Measurements from ENCODE around the gene ZNF254. TPM values are rescaled to one million over a fixed set of nuclear protein-coding genes. Genes with fewer than 3 reads are reported as not detected.
"Not testable (repeated sequence)": the region's sequence is repeated elsewhere in the genome, so short reads cannot be mapped to it uniquely, and the experiment has no call there.

ZNF254 gene
- total RNA-seq, 2 donors from 2014 or later = 10.5 to 13.4 TPM

GRCh38 chr19:24081056-24081455 lies 5.9 kb upstream of the ZNF254 start:
- DNase-seq (ENCODE audit: low spot score) (no peak), ATAC-seq (no peak)
- Mint-ChIP-seq H3K4me3 (no peak overlapping the region), H3K27ac (no peak overlapping the region), H3K4me1 (ENCODE audit: low read depth in 2 of 2) (peaks cover 0 to 8% of the 10 kb centered on the region in 2 donors), H3K36me3 (peaks cover 5% of the 10 kb centered on the region), H3K9me3 (no peaks in the 10 kb centered on the region), H3K27me3 (no peaks in the 10 kb centered on the region)

GRCh38 chr19:24098359-24098758 lies 11.4 kb downstream of the ZNF254 start:
- H3K4me3 Mint-ChIP-seq = no peak overlapping the region
- H3K27ac Mint-ChIP-seq = no peak overlapping the region
- peaks cover 23 to 29% of the 10 kb centered on the region in 2 donors for H3K4me1 Mint-ChIP-seq (ENCODE audit: low read depth in 2 of 2)
- no peaks in the 10 kb centered on the region for H3K27me3 Mint-ChIP-seq
- H3K36me3 Mint-ChIP-seq = peaks cover 24% of the 10 kb centered on the region
- DNase-seq (ENCODE audit: low spot score) (no peak), ATAC-seq (no peak)
- H3K9me3 Mint-ChIP-seq = no peaks in the 10 kb centered on the region

- DNase-seq (ENCODE audit: low spot score) = no peak
- H3K4me1 Mint-ChIP-seq (ENCODE audit: low read depth in 2 of 2) = peaks cover 16 to 25% of the 10 kb centered on the region in 2 donors
These were observed 12.8 kb downstream of the ZNF254 start for GRCh38 chr19:24099829-24100228.

GRCh38 chr19:24100597-24100996 lies 13.6 kb downstream of the ZNF254 start:
- not testable (repeated sequence) for H3K27ac Mint-ChIP-seq; H3K4me3 Mint-ChIP-seq; ATAC-seq; H3K9me3 Mint-ChIP-seq; DNase-seq (ENCODE audit: low spot score); H3K27me3 Mint-ChIP-seq
- peaks cover 23% of the 10 kb centered on the region for H3K36me3 Mint-ChIP-seq
- H3K4me1 Mint-ChIP-seq (ENCODE audit: low read depth in 2 of 2) = peaks cover 10 to 19% of the 10 kb centered on the region in 2 donors

More at GRCh38 chr19:24099829-24100228, 12.8 kb downstream of the ZNF254 start:
- Mint-ChIP-seq H3K36me3 (peaks cover 28% of the 10 kb centered on the region), H3K9me3 (no peaks in the 10 kb centered on the region), H3K27me3 (no peaks in the 10 kb centered on the region), H3K27ac (no peak overlapping the region), H3K4me3 (no peak overlapping the region)
- no peak for ATAC-seq

GRCh38 chr19:24101459-24102115 lies 14.6 kb downstream of the ZNF254 start:
- ATAC-seq (no peak), DNase-seq (ENCODE audit: low spot score) (no peak)
- Mint-ChIP-seq H3K27ac (no peak overlapping the region), H3K27me3 (no peaks in the 10 kb centered on the region), H3K9me3 (no peaks in the 10 kb centered on the region), H3K36me3 (peaks cover 26% of the 10 kb centered on the region), H3K4me1 (ENCODE audit: low read depth in 2 of 2) (peaks cover 2 to 14% of the 10 kb centered on the region in 2 donors), H3K4me3 (no peak overlapping the region)

GRCh38 chr19:24127601-24128000 lies 40.6 kb downstream of the ZNF254 start:
- DNase-seq (ENCODE audit: low spot score) (no peak), ATAC-seq (no peak)
- H3K27me3 Mint-ChIP-seq = no peaks in the 10 kb centered on the region
- H3K9me3 Mint-ChIP-seq = peaks cover 18% of the 10 kb centered on the region
- H3K27ac Mint-ChIP-seq = no peak overlapping the region
- H3K4me3 Mint-ChIP-seq = no peak overlapping the region
- peaks cover 70% of the 10 kb centered on the region for H3K36me3 Mint-ChIP-seq
- peaks cover 0 to 2% of the 10 kb centered on the region in 2 donors for H3K4me1 Mint-ChIP-seq (ENCODE audit: low read depth in 2 of 2)

- Mint-ChIP-seq H3K4me1 (ENCODE audit: low read depth in 2 of 2) (no peaks in the 10 kb centered on the region), H3K27ac (no peak overlapping the region), H3K36me3 (peaks cover 62% of the 10 kb centered on the region), H3K27me3 (no peaks in the 10 kb centered on the region), H3K9me3 (peaks cover 19% of the 10 kb centered on the region), H3K4me3 (no peak overlapping the region)
- no peak for DNase-seq (ENCODE audit: low spot score)
- no peak for ATAC-seq
These were observed 53.1 kb downstream of the ZNF254 start for GRCh38 chr19:24140099-24140498.

GRCh38 chr19:24140591-24140990 lies 53.6 kb downstream of the ZNF254 start:
- H3K4me1 Mint-ChIP-seq (ENCODE audit: low read depth in 2 of 2) = no peaks in the 10 kb centered on the region
- no peaks in the 10 kb centered on the region for H3K27me3 Mint-ChIP-seq
- ATAC-seq = no peak
- peaks cover 17% of the 10 kb centered on the region for H3K9me3 Mint-ChIP-seq
- peaks cover 59% of the 10 kb centered on the region for H3K36me3 Mint-ChIP-seq
- no peak overlapping the region for H3K27ac Mint-ChIP-seq
- no peak for DNase-seq (ENCODE audit: low spot score)
- no peak overlapping the region for H3K4me3 Mint-ChIP-seq

GRCh38 chr19:24141612-24142011 lies 54.6 kb downstream of the ZNF254 start:
- H3K36me3 Mint-ChIP-seq = peaks cover 49% of the 10 kb centered on the region
- H3K4me1 Mint-ChIP-seq (ENCODE audit: low read depth in 2 of 2) = no peaks in the 10 kb centered on the region
- H3K4me3 Mint-ChIP-seq = no peak overlapping the region
- H3K27ac Mint-ChIP-seq = no peak overlapping the region
- no peak for ATAC-seq
- no peak for DNase-seq (ENCODE audit: low spot score)
- H3K27me3 Mint-ChIP-seq = no peaks in the 10 kb centered on the region
- peaks cover 10% of the 10 kb centered on the region for H3K9me3 Mint-ChIP-seq

GRCh38 chr19:24142771-24143170 lies 55.8 kb downstream of the ZNF254 start:
- Mint-ChIP-seq H3K36me3 (peaks cover 42% of the 10 kb centered on the region), H3K4me1 (ENCODE audit: low read depth in 2 of 2) (no peaks in the 10 kb centered on the region), H3K27ac (no peak overlapping the region), H3K9me3 (peaks cover 7% of the 10 kb centered on the region), H3K4me3 (no peak overlapping the region), H3K27me3 (no peaks in the 10 kb centered on the region)
- no peak for DNase-seq (ENCODE audit: low spot score)
- no peak for ATAC-seq

GRCh38 chr19:24159707-24160106 lies 72.7 kb downstream of the ZNF254 start:
- Mint-ChIP-seq H3K36me3 (peaks cover 44% of the 10 kb centered on the region), H3K27me3 (no peaks in the 10 kb centered on the region), H3K4me1 (ENCODE audit: low read depth in 2 of 2) (no peaks in the 10 kb centered on the region), H3K27ac (no peak overlapping the region), H3K9me3 (peaks cover 21% of the 10 kb centered on the region), H3K4me3 (no peak overlapping the region)
- no peak for DNase-seq (ENCODE audit: low spot score)
- ATAC-seq = no peak

- DNase-seq (ENCODE audit: low spot score) = no peak
- no peaks in the 10 kb centered on the region for H3K4me1 Mint-ChIP-seq (ENCODE audit: low read depth in 2 of 2)
- H3K27me3 Mint-ChIP-seq = no peaks in the 10 kb centered on the region
- no peak overlapping the region for H3K4me3 Mint-ChIP-seq
- H3K36me3 Mint-ChIP-seq = peaks cover 44% of the 10 kb centered on the region
- no peak overlapping the region for H3K27ac Mint-ChIP-seq
- no peak for ATAC-seq
- peaks cover 37% of the 10 kb centered on the region for H3K9me3 Mint-ChIP-seq
These were observed 79.1 kb downstream of the ZNF254 start for GRCh38 chr19:24166055-24166454.

- DNase-seq (ENCODE audit: low spot score) (no peak), ATAC-seq (no peak)
- peaks cover 20% of the 10 kb centered on the region for H3K9me3 Mint-ChIP-seq
- H3K27ac Mint-ChIP-seq = no peak overlapping the region
- no peaks in the 10 kb centered on the region for H3K27me3 Mint-ChIP-seq
- H3K4me3 Mint-ChIP-seq = no peak overlapping the region
- no peaks in the 10 kb centered on the region for H3K4me1 Mint-ChIP-seq (ENCODE audit: low read depth in 2 of 2)
- peaks cover 13% of the 10 kb centered on the region for H3K36me3 Mint-ChIP-seq
These were observed 86.9 kb downstream of the ZNF254 start for GRCh38 chr19:24173882-24174281.

GRCh38 chr19:24177686-24178085 lies 90.7 kb downstream of the ZNF254 start:
- DNase-seq (ENCODE audit: low spot score) (no peak), ATAC-seq (no peak)
- Mint-ChIP-seq H3K27me3 (no peaks in the 10 kb centered on the region), H3K9me3 (peaks cover 32% of the 10 kb centered on the region), H3K4me1 (ENCODE audit: low read depth in 2 of 2) (no peaks in the 10 kb centered on the region), H3K36me3 (peaks cover 23% of the 10 kb centered on the region), H3K27ac (no peak overlapping the region), H3K4me3 (no peak overlapping the region)

GRCh38 chr19:24178207-24178606 lies 91.2 kb downstream of the ZNF254 start:
- no peak overlapping the region for H3K4me3 Mint-ChIP-seq
- ATAC-seq = no peak

More at GRCh38 chr19:24178207-24178606, 91.2 kb downstream of the ZNF254 start:
- H3K36me3 Mint-ChIP-seq = peaks cover 23% of the 10 kb centered on the region
- DNase-seq (ENCODE audit: low spot score) = no peak
- H3K4me1 Mint-ChIP-seq (ENCODE audit: low read depth in 2 of 2) = no peaks in the 10 kb centered on the region
- H3K27me3 Mint-ChIP-seq = no peaks in the 10 kb centered on the region
- no peak overlapping the region for H3K27ac Mint-ChIP-seq
- H3K9me3 Mint-ChIP-seq = peaks cover 32% of the 10 kb centered on the region

Data from natural killer cell treated with Interleukin-12 subunit alpha and Interleukin-12 subunit beta and Interleukin-15 and Interleukin-18, amount 100 ng/mL, for 72 hours (primary cell).